GM12872 (cell line): Measurements from ENCODE around the gene FBXO9.

ENCODE experiments used
- CTCF ChIP-seq: IDR thresholded peaks from 3 replicates; pipeline ENCODE4 v1.5.1; 2011; ENCODE audit warnings: low read depth, mild to moderate bottlenecking, low read length, moderate library complexity; ENCODE audit not compliant: insufficient read depth

Gene FBXO9

GRCh38 chr6:53112871-53113270 lies 47.7 kb downstream of the FBXO9 start:
- no peak for TF ChIP-seq CTCF

- no peak for TF ChIP-seq CTCF
These were observed 48.5 kb downstream of the FBXO9 start for GRCh38 chr6:53113742-53114141.

GRCh38 chr6:53115113-53115512 lies 49.9 kb downstream of the FBXO9 start:
- no peak for TF ChIP-seq CTCF

GRCh38 chr6:53115741-53116140 lies 50.5 kb downstream of the FBXO9 start:
- no peak for TF ChIP-seq CTCF

- no peak for TF ChIP-seq CTCF
These were observed 54.1 kb downstream of the FBXO9 start for GRCh38 chr6:53119349-53119748.

GRCh38 chr6:53119772-53120409 lies 54.7 kb downstream of the FBXO9 start:
- TF ChIP-seq CTCF = no peak

- no peak for TF ChIP-seq CTCF
These were observed 59.1 kb downstream of the FBXO9 start for GRCh38 chr6:53124131-53124800.
